Measurements from ENCODE around the gene SMIM24.
"Not testable (repeated sequence)": the region's sequence is repeated elsewhere in the genome, so short reads cannot be mapped to it uniquely, and the experiment has no call there.

Gene SMIM24

DNA sequence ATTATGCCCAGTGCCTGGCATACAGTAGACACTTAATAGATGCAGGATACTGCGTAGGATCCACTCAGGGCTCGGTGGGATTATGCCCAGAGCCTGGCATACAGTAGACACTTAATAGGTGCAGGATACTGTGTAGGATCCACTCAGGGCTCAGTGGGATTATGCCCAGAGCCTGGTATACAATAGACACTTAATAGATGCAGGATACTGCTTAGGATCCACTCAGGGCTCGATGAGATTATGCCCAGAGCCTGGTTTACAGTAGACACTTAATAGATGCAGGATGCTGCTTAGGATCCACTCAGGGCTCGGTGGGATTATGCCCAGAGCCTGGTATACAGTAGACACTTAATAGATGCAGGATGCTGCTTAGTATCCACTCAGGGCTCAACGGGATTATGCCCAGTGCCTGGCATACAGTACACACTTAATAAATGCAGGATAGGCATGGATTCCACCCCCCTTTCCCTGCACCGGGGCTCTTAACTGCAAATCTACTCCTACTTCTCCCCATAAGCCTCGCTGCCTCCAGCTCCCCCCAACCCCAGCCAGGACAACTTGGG is 24.9 kb downstream of the SMIM24 start:
- DNase-seq (ENCODE audit: low read depth) = no peak
- TF ChIP-seq, protein P1, sequence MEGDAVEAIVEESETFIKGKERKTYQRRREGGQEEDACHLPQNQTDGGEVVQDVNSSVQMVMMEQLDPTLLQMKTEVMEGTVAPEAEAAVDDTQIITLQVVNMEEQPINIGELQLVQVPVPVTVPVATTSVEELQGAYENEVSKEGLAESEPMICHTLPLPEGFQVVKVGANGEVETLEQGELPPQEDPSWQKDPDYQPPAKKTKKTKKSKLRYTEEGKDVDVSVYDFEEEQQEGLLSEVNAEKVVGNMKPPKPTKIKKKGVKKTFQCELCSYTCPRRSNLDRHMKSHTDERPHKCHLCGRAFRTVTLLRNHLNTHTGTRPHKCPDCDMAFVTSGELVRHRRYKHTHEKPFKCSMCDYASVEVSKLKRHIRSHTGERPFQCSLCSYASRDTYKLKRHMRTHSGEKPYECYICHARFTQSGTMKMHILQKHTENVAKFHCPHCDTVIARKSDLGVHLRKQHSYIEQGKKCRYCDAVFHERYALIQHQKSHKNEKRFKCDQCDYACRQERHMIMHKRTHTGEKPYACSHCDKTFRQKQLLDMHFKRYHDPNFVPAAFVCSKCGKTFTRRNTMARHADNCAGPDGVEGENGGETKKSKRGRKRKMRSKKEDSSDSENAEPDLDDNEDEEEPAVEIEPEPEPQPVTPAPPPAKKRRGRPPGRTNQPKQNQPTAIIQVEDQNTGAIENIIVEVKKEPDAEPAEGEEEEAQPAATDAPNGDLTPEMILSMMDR (IDR thresholded peaks at IDR 0.05; ENCODE audit: low read depth, low read length, missing control alignments) = no peak
- in situ Hi-C loops (cut with HindIII; ENCODE audit: low sequenced_read_pairs) = no loop called here
- H3K4me3 ChIP-seq (ENCODE audit: low read depth, low read length) = no peak overlapping the region

DNA sequence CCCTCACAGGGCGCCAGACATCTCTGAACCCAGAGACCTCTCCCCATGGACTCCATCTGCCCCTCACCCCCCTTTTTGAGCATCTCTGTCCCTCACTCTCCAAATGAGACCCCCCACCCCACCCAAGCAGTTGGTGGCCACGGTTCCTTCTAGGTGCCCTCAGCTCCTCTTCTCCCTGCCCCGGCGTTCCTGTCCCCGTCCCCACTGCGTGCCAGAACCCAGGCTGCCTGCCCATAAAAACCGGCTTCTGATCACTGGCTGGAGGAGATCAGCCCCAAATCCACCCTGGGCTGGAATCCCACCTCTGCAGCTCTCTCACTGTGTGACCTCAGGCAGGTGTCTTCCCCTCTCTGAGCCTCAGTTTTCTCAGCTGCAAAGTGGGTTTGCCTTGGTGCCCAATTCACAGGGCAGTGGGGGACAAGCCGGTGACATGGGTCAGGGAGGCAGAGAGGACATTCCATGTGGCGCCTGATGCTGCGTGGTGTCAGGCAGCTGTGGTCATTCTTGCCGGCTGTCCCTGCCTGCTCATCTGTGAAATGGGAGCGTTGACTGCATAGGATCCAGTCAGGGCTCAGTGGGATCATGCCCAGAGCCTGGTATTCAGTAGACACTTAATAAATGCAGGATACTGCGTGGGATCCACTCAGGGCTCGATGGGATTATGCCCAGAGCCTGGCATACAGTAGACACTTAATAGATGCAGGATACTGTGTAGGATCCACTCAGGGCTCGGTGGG is 25.5 kb downstream of the SMIM24 start:
- no peak overlapping the region for H3K4me3 ChIP-seq (ENCODE audit: low read depth, low read length)
- in situ Hi-C loops (cut with HindIII; ENCODE audit: low sequenced_read_pairs) = no loop called here
- TF ChIP-seq, protein P1 (IDR thresholded peaks at IDR 0.05; ENCODE audit: low read depth, low read length, missing control alignments) = no peak
- no peak for DNase-seq (ENCODE audit: low read depth)

DNA sequence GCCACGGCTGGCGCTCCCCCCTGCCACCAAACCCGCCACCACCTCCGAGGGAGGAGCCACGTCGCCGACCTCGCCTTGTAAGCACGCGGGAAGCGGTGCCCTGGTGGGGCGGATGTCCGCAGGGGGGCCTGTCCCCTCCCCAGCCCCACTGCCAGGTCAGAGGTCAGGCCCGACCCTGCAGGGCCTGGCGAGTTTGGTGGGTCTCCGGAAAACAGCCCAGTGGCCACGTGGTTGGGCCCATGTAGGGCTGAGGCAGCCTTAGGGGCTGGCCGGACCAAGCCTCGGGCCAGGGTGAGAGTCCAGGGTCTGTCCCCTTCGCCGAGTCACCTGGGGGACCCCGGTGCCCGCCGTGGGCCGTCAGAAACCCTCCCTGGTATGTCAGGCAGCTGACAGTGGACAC is 26.5 kb downstream of the SMIM24 start:
- DNase-seq (ENCODE audit: low read depth) = no peak
- TF ChIP-seq, protein P1 (IDR thresholded peaks at IDR 0.05; ENCODE audit: low read depth, low read length, missing control alignments) = no peak
- no peak overlapping the region for H3K4me3 ChIP-seq (ENCODE audit: low read depth, low read length)
- in situ Hi-C loops (cut with HindIII; ENCODE audit: low sequenced_read_pairs) = no loop called here

DNA sequence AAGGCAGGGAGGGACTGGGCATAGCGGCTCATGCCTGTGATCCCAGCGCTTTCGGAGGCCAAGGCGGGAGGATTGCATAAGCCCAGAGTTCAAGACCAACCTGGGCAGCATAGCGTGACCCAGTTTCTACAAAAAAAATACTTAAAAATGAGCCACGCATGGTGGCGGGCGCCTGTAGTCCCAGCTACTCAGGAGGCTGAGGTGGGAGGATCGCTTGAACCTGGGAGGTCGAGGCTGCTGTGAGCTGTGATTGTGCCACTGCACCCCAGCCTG is 27.4 kb downstream of the SMIM24 start:
- H3K4me3 ChIP-seq (ENCODE audit: low read depth, low read length); DNase-seq (ENCODE audit: low read depth); in situ Hi-C loops (cut with HindIII; ENCODE audit: low sequenced_read_pairs): not testable (repeated sequence)

DNA sequence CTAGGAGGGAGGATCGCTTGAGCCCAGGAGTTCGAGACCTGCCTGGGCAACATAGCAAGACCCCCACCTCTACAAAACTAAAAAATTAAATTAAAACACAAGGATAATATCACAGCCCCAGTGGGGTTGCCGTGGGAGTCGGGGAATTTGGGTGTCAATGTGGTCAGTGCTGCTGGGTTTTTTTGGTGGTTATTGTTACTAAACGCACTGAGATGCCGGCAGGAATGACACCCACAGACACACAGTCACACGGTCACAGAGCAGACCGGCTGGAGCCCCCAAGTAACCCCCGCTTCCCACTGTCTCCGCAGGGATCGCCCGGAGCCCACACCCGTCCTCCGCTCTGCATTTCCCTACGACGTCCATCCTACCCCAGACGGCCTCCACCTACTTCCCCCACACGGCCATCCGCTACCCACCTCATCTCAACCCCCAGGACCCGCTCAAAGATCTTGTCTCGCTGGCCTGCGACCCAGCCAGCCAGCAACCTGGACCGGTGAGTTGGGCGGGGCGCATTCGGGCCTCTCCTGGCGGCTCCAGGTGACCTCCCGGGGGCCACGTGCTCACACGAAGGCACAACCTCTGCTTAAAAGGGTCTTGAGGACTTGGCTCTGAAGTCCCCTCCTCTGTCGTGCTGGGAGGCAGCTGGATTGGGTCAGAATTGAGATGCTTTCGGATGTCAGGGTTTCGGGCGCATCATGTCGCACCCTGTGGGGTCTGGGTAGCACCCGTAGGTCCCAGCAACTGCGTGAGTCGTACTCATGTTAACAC is 28.0 kb downstream of the SMIM24 start:
- TF ChIP-seq, protein P1 (IDR thresholded peaks at IDR 0.05; ENCODE audit: low read depth, low read length, missing control alignments) = no peak
- DNase-seq (ENCODE audit: low read depth) = no peak
- H3K4me3 ChIP-seq (ENCODE audit: low read depth, low read length) = no peak overlapping the region
- in situ Hi-C loops (cut with HindIII; ENCODE audit: low sequenced_read_pairs) = no loop called here

DNA sequence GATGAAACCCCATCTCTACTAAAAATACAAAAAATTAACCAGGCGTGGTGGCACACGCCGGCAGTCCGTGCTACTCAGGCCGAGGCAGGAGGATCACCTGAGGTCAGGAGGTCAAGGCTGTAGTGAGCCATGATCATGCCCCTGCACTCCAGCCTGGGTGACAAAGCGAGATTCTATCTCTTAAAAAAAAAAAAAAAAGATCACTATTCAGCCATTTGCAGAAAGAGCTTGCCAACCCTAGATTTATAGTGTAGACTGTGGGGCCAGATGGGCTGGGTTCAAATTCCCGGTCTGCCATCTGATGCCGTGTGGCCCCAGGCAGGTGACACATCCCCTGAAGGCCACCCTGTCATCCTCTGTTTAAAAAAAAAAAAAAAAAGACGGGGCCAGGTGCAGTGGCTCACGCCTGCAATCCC is 28.9 kb downstream of the SMIM24 start:
- TF ChIP-seq, protein P1 (IDR thresholded peaks at IDR 0.05; ENCODE audit: low read depth, low read length, missing control alignments) = no peak
- in situ Hi-C loops (cut with HindIII; ENCODE audit: low sequenced_read_pairs) = no loop called here
- no peak for DNase-seq (ENCODE audit: low read depth)
- H3K4me3 ChIP-seq (ENCODE audit: low read depth, low read length) = no peak overlapping the region

All from astrocyte of the cerebellum (primary cell).